ENCODE results near the gene STAT5A. TPM values are rescaled to one million over a fixed set of nuclear protein-coding genes. Genes with fewer than 3 reads are reported as not detected.

The STAT5A gene
- total and polyA plus RNA-seq, 8 donors: 10.5 to 19.8 (median 14.5) TPM

DNA sequence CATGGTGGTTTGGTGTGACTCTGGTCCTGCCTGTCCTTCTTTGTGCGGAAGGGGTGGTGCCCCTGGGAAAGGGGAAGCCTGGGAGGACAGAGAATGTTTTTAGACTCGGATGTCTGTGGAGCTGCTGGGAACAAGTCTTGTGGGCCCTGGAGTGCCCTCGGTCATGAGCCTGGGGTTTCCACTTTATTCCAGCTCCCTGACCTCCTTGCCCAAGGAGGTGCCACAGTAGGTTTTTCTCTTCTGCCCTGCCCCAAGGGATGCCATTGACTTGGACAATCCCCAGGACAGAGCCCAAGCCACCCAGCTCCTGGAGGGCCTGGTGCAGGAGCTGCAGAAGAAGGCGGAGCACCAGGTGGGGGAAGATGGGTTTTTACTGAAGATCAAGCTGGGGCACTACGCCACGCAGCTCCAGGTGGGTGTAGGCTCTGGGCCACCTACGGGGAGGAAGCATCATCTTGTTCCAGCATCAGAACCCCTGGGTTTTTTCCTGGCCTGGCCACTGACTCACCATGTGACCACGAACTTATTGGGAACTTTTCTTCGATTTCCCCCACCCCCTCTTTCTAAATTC, 1.4 kb downstream of the STAT5A start:
- peak in 2 of 4 donors; percentile 1 to 5 for ATAC-seq
- FAIRE-seq: no peak
- DNase-seq: peak in 1 of 6 donors; percentile 1
- TF ChIP-seq, protein P1, sequence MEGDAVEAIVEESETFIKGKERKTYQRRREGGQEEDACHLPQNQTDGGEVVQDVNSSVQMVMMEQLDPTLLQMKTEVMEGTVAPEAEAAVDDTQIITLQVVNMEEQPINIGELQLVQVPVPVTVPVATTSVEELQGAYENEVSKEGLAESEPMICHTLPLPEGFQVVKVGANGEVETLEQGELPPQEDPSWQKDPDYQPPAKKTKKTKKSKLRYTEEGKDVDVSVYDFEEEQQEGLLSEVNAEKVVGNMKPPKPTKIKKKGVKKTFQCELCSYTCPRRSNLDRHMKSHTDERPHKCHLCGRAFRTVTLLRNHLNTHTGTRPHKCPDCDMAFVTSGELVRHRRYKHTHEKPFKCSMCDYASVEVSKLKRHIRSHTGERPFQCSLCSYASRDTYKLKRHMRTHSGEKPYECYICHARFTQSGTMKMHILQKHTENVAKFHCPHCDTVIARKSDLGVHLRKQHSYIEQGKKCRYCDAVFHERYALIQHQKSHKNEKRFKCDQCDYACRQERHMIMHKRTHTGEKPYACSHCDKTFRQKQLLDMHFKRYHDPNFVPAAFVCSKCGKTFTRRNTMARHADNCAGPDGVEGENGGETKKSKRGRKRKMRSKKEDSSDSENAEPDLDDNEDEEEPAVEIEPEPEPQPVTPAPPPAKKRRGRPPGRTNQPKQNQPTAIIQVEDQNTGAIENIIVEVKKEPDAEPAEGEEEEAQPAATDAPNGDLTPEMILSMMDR (IDR thresholded peaks at IDR 0.05): no peak
- H3K9me3 ChIP-seq: no peaks in the 10 kb centered on the region
- intact Hi-C loops (cut with DNase I): no loop called here
- H3K27me3 ChIP-seq: no peaks in the 10 kb centered on the region
- peaks cover 0 to 9% (median 0%) of the 10 kb centered on the region in 3 donors for H3K4me1 ChIP-seq
- WGBS, 2 donors: 89 to 98% methylated on average over 9 of the region's 9 CpGs
- peak overlapping the region in 1 of 4 donors; percentile 71 for H3K4me3 ChIP-seq
- peak overlapping the region in 2 of 4 donors; percentile 70 to 71 for H3K27ac ChIP-seq
- H3K36me3 ChIP-seq: no peaks in the 10 kb centered on the region

DNA sequence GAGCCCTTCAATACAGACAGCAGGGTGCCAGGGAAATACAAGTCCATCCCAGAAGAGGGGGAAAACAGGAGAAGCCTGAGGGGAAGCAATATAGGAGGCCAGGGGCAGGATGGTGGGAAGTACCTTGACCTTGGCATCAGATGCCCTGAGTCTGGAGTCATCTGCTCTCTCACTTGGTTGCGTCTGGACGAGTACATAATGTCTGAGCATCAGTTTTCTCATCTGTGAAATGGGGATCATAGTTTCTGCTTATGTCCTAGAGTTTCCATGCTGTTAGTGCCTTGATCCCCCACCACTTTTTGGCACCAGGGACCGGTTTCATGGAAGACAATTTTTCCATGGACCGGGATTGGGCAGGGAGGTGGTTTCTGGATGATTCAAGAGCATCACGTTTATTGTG, 2.3 kb downstream of the STAT5A start:
- Histone ChIP-seq H3K36me3 (no peaks in the 10 kb centered on the region), H3K27ac (no peak overlapping the region), H3K9me3 (no peaks in the 10 kb centered on the region), H3K4me3 (no peak overlapping the region), H3K4me1 (peaks cover 0 to 9% (median 0%) of the 10 kb centered on the region in 3 donors), H3K27me3 (no peaks in the 10 kb centered on the region)
- 85 to 89% methylated on average over 5 of the region's 5 CpGs for WGBS, 2 donors
- TF ChIP-seq, protein P1 (IDR thresholded peaks at IDR 0.05): no peak
- FAIRE-seq: no peak
- intact Hi-C loops (cut with DNase I): no loop called here
- peak in 2 of 6 donors; percentile 1 to 4 for DNase-seq
- no peak for ATAC-seq

DNA sequence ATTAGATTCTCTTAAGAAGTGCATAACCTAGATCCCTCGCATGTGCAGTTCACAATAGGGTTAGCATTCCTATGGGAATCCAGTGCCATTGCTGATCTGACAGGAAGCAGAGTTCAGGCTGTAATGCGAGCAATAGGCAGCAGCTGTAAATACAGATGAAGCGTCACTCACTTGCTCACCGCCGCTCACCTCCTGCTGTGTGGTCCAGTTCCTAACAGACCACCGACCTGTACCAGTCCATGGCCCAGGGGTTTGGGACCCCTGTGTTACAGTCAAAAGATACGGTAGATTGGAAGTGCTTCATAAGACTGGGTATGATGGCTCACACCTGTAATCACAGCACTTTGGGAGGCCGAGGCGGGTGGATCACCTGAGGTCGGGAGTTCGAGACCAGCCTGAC, 2.8 kb downstream of the STAT5A start:
- FAIRE-seq (no peak), DNase-seq (peak in 1 of 6 donors; percentile 32), ATAC-seq (no peak)
- no peak overlapping the region for H3K4me3 ChIP-seq
- intact Hi-C loops (cut with DNase I): no loop called here
- TF ChIP-seq, protein P1 (IDR thresholded peaks at IDR 0.05): no peak
- H3K4me1 ChIP-seq: peaks cover 0 to 9% (median 0%) of the 10 kb centered on the region in 3 donors
- WGBS, 2 donors: 94 to 95% methylated on average over 11 of the region's 11 CpGs
- no peaks in the 10 kb centered on the region for H3K9me3 ChIP-seq
- peaks cover 0 to 3% (median 0%) of the 10 kb centered on the region in 3 donors for H3K36me3 ChIP-seq
- H3K27me3 ChIP-seq: no peaks in the 10 kb centered on the region
- no peak overlapping the region for H3K27ac ChIP-seq

DNA sequence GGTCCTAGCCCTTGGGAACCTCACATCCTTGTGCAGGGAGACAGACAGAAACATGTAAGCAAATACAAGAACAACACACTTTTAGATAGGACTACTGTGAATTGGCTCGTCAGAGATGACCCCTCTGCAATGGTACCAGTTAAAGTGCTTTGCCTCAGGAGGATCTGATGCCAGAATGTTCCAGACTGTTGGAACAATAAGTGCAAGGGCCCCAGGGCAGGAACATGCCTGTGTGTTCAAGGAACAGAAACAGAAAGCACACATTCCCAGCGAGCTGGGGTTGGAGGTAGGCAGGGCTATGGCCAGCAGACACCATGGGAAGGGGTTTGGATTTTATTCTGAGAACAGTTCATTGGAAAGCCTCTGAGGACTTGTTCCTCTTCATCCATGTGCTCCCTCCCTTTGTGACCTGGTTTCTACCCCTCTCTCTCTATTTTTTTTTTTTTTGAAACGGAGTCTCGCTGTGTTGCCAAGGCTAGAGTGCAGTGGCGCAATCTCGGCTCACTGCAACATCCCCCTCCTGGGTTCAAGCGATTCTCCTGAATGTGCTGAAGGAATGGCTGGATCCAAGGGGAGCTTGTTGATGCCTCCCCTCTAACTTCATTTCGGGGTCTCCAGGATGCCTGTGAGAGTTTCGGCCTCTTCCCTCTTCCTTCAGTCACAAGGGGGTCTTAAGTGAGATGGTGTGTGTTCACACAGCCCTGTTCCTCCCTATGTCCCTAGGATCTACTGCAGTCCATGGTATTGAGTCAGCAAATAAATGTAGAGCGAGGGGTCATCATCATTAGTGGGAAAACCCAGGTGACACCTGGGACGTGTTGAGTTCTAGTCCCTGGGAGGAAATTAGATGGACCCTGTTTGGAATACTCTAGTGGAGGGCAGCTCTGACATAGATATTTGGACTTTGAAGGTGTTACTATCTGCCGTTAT, 6.4 kb downstream of the STAT5A start:
- intact Hi-C loops (cut with DNase I): no loop called here
- Histone ChIP-seq H3K27me3 (no peaks in the 10 kb centered on the region), H3K27ac (no peak overlapping the region), H3K4me3 (no peak overlapping the region), H3K4me1 (no peaks in the 10 kb centered on the region), H3K9me3 (no peaks in the 10 kb centered on the region), H3K36me3 (peaks cover 0 to 3% (median 0%) of the 10 kb centered on the region in 3 donors)
- ATAC-seq: no peak
- no peak for FAIRE-seq
- 81 to 82% methylated on average over 12 of the region's 12 CpGs for WGBS, 2 donors
- DNase-seq: peak in 1 of 6 donors; percentile 21
- TF ChIP-seq, protein P1 (IDR thresholded peaks at IDR 0.05): no peak

Measured in pancreas (tissue), 10 donors.